Epidermal melanocyte (primary cell): Measurements from ENCODE around the gene FBXL3.
"Not testable (repeated sequence)": the region's sequence is repeated elsewhere in the genome, so short reads cannot be mapped to it uniquely, and the experiment has no call there.

Experiments used
- DNase-seq: peaks from one replicate; pipeline ENCODE4 v3.0.0; 2011; ENCODE audit warnings: low spot score; ENCODE audit not compliant: insufficient read length

Gene FBXL3

DNA sequence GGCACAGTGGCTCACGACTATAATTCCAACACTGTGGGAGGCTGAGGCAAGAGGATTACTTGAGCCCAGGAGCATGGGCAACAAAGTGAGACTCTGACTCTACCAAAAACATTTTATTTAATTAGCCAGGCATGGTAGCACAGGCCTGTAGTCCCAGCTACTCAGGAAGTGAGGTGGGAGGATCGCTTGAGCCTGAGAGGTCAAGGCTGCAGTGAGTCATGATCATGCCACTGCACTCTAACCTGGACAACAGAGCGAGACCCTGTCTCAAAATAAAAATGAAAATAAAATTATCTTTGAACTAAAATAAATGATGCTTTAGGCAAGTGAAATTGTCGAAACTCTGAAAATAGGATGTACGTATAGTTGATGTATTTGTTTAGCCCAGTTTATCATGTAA, 43.3 kb downstream of the FBXL3 start:
- no peak for DNase-seq

- DNase-seq = no peak
These were observed 44.9 kb downstream of the FBXL3 start for GRCh38 chr13:76982061-76982460.

- peak; percentile 77 for DNase-seq
These were observed 46.8 kb downstream of the FBXL3 start for GRCh38 chr13:76980075-76980718.

GRCh38 chr13:76976929-76977328, 50.0 kb downstream of the FBXL3 start:
- DNase-seq = no peak

DNA sequence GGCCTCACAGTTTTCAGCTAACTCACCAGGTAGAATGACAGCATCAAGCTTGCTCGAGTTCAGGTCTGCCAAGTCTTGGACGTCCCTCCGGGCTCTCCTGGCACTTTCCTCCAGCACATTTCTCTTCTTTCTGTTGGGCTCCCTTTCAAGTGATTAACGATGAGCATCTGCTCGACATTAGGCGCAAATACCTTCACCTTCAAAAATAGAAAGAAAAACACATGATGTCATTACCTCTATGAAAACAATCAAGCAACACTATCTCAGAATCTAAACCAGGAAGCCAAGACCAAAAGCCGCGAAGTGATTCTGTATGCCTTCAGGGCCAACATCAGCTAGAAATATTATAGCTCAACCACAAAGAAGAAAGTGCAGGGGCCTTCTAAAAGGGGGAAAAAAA, 50.5 kb downstream of the FBXL3 start:
- no peak for DNase-seq

DNA sequence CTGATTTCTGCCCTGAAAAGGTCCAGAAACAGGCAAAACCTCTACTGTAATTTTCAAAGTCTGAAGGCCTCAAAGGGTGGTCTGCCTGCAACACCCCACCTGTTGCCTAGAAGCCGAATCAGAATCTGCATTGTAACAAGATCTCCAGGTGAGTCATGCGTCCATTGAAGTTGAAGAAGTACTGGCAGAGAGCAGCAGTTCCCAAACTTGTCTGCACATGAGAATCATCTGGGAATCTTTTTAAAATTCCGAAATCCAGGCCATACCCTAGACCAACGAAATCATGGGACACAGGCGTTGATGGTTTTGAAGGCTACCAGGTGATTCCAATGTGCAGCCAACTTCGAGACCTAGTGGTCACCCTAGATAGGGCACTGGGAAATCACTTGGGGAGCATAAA, 51.1 kb downstream of the FBXL3 start:
- DNase-seq = no peak

GRCh38 chr13:76974618-76974975, 52.4 kb downstream of the FBXL3 start:
- no peak for DNase-seq

DNA sequence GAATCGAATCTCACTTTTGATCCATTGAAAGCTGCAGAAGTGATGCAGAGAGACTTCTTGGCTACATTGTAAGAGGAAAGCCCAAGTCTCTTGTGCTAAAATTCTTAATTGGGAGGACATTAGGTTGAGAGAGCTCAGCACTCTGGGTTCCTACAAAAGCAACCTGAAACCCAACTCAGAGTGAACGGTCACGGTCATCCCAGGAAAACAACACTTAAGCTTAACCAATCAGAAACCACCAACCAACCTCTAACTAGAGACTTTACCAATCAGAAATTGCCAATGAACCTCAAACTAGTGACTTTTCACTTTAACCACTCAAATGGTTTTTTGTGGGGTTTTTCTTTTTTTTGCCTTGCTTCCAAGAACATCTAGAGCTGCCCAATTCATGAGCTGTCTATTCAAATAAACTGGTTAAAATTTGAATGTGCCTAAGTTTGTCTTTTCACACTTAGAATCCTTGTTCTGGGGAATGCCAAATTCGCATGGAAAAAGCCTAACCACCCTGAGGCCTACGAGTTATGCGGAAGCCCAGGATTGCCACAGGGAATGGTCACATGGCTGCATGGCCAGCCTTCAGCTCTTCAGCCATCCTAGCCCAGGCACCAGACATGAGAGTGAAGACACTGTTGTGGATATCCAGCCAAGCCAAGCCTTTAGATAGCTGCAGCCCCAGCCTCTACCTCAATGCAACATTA, 52.9 kb downstream of the FBXL3 start:
- no peak for DNase-seq

DNA sequence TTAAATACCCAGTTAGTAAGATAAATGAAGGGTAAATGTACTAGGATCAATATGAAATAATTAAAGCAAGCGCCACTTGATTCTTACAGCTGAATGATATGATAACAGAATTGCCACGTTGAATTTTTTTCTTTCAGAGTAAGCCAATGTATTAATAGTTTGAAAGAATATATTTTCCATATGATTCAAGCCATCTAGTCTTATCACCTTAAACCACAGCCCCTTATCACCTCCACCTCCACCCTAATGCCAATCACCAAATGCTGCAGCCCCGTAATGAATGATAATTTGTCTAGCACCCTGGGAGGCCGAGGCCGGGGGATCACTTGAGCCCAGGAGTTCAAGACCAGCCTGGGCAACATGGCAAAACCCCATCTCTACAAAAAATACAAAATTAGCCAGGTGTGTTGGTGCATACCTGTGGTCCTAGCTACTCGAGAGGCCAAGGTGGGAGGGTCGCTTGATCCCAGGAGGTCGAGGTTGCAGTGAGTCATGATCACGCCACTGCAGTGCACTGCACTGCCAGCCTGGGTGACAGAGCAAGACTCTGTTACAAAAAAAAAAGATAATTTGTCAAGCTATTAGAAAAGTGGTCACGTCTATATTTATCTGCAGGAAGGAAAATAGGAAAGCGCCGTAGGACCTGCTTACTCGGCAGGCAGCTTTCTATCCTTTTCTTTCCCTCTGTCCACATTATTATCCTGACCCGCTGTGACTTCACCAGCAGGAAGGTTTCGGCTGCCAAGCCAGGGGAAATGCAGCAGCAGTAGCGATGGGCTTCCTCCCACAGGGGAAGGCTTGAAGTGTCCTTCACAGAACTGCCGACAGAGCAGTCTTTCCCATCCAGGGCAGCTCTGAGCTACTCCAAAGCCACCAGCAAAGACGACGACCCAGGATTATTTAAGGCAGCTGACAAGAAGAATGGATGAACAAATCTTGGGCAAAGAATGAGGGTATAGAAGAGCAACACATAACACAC, 54.8 kb downstream of the FBXL3 start:
- DNase-seq = no peak

DNA sequence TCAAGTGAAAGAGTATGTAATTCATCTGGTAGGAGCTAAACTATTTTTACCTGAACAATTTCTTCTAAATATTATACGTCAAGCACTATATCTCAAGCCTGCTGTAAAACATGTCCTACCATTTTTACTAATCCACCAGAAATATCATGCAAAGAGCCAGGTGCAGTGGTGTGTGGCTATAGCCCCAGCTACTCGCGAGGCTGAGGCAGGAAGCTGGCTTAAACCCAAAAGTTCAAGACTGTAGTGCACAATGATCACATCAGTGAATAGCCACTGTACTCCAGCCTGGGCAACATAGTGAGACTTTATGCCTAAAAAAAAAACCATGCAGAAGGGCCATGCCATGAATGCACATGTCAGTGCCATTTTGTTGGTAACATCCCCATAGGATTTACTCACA, 55.7 kb downstream of the FBXL3 start:
- no peak for DNase-seq

GRCh38 chr13:76969488-76970365, 57.2 kb downstream of the FBXL3 start:
- no peak for DNase-seq

GRCh38 chr13:76968041-76968440, 58.9 kb downstream of the FBXL3 start:
- DNase-seq = no peak

- no peak for DNase-seq
These were observed 59.9 kb downstream of the FBXL3 start for GRCh38 chr13:76967031-76967430.

DNA sequence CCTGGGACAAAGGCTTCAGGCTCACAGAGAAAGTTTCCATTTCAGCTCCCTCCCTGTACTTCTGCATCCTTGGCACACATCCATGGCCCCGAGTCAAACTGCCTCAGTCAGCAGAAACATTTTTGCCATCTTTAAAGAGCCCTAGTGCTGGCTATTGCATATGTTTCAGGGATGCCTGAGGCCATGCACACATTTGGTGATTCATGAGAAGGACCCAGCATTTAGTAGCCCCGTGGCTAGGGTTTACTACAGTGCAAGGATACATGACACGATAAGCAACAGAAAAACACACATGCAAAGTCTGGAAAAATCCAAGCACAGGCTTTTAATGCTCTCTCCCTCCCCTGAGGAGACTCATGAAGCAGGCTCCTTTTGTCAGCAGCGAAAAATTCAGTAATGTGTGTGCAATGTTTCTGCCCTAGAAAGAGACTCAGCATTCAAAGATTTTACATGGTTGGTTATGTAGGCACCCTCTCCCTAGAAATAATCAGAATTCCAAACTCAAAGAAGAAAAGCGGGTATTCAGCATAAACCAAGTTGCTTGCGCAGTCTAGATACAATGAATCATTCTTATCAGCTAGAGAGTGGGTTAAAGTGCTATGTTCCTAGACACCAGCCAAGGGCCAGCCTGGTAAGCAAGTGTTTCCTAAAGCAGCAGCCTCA, 61.1 kb downstream of the FBXL3 start:
- peak; percentile 84 for DNase-seq

- not testable (repeated sequence) for DNase-seq
These were observed 67.2 kb downstream of the FBXL3 start for GRCh38 chr13:76959734-76960133.

DNA sequence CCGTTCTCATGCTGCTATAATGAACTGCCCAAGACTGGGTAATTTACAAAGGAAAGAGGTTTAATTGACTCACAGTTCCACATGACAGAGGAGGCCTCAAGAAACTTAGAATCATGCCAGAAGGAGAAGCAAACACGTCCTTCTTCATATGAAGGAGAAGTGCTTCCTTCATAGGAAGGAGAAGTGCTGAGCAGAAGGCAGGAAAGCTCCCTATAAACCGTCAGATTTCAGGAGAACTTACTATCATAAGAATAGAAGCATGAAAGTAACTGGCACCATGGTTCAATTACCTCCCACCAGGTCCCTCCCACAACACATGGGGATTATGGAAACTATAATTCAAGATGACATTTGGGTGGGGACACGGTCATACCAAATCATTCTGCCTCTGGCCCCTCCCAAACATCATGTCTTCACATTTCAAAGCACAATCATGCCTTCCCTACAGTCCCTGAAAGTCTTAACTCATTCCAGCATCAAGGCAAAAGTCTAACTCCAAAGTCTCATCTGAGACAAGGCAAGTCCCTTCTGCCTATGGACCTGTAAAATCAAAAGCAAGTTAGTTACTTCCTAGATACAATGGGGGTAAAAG, 68.0 kb downstream of the FBXL3 start:
- no peak for DNase-seq

- no peak for DNase-seq
These were observed 71.3 kb downstream of the FBXL3 start for GRCh38 chr13:76955661-76956060.
